Gastroesophageal sphincter (tissue), 3 donors: ENCODE data around the gene GTF3A.

Source experiments
- EP300 ChIP-seq: sonication (generic); formaldehyde crosslinking; IDR thresholded peaks from one replicate; pipeline ENCODE4 v1.6.1; 2017; ENCODE audit warnings: antibody characterized with exemption, mild to moderate bottlenecking
- POLR2A ChIP-seq, 2 donors: fragments of 450-650 bp; IDR thresholded peaks; one replicate each; pipeline ENCODE4 v1.6.1; 2017; ENCODE audit warnings: antibody characterized with exemption in 2 of 2, mild to moderate bottlenecking in 2 of 2, moderate library complexity in 1 of 2
- TF ChIP-seq, protein P1 (sequence below), 4 experiments: fragments of 200-600 bp in 2 of 4; fragments of 450-650 bp in 2 of 4; sonication (generic) in 1 of 4; IDR thresholded peaks; one replicate each; pipeline ENCODE4 v1.5.1; 2017 to 2019; ENCODE audit warnings: antibody characterized with exemption in 4 of 4, mild to moderate bottlenecking in 2 of 4, moderate library complexity in 2 of 4

DNA sequence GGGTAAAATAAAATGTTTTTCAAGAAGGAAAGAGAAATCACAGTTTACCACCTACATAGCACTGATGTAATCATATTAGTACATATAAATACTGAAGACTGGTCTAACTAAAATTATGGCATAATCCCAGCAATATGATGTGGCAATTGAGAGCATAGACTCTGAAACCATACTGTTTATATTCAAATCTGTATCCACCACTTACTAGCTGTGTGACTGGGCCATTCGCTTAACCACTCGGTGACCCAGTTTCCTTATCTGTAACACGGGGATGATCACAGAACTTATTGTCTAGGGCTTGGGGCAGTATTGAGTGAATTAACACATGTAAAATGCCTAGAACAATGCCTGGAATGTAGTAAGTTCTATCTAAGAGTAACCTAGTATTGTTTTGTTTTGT, 13.1 kb upstream of the GTF3A start:
- TF ChIP-seq, protein P1, sequence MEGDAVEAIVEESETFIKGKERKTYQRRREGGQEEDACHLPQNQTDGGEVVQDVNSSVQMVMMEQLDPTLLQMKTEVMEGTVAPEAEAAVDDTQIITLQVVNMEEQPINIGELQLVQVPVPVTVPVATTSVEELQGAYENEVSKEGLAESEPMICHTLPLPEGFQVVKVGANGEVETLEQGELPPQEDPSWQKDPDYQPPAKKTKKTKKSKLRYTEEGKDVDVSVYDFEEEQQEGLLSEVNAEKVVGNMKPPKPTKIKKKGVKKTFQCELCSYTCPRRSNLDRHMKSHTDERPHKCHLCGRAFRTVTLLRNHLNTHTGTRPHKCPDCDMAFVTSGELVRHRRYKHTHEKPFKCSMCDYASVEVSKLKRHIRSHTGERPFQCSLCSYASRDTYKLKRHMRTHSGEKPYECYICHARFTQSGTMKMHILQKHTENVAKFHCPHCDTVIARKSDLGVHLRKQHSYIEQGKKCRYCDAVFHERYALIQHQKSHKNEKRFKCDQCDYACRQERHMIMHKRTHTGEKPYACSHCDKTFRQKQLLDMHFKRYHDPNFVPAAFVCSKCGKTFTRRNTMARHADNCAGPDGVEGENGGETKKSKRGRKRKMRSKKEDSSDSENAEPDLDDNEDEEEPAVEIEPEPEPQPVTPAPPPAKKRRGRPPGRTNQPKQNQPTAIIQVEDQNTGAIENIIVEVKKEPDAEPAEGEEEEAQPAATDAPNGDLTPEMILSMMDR (IDR thresholded peaks at IDR 0.05) = no peak
- no peak for TF ChIP-seq EP300
- no peak for TF ChIP-seq POLR2A (IDR thresholded peaks at IDR 0.05)
